ENCODE data around the gene WDR73.

DNA sequence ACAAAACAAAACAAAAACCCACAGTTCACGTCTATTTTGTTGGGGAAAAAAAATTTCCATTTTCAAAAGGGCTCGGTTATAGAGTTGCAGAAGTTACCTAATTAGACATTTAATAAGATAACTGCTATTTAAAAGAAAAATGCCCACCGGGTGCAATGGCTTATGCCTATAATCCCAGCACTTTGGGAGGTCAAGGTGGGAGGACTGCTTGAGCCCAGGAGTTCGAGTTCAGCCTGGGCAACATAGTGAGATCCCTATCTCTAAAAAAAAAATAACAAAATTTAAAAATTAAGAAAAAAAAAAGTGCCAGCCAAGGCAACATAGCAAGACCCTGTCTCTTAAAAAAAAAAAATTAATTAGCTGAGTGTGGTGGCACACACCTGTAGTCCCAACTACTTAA lies 42.7 kb upstream of the WDR73 start:
- TF ChIP-seq POLR2A (IDR thresholded peaks at IDR 0.05; ENCODE audit: low read depth, low read length) = no peak
- TF ChIP-seq TAF1 (IDR thresholded peaks at IDR 0.05; ENCODE audit: borderline replicate concordance, low read depth, low read length) = no peak

Data from GM12892 (cell line).